Right lobe of liver (tissue), 4 donors: ENCODE measurements around the gene MLST8.

Source experiments
- CTCF ChIP-seq, 4 donors: fragments of 200-600 bp in 3 of 4; fragments of 450-650 bp in 1 of 4; IDR thresholded peaks; one replicate each; pipeline versions ENCODE4 v1.5.1 to v1.8.0; 2016 to 2022; ENCODE audit warnings: antibody characterized with exemption in 4 of 4, mild to moderate bottlenecking in 2 of 4
- POLR2A ChIP-seq: fragments of 450-650 bp; IDR thresholded peaks from one replicate; pipeline ENCODE4 v1.6.1; 2017; ENCODE audit warnings: antibody characterized with exemption, mild to moderate bottlenecking
- donor health status: DM: no; HTN: no; CAD: no.
- donor health status: DM: no; HTN: no; CAD: no.
- donor health status: DM: no; HTN: yes; CAD: no.

GRCh38 chr16:2167068-2167638 lies 38.1 kb upstream of the MLST8 start:
- TF ChIP-seq CTCF (IDR thresholded peaks at IDR 0.05) (no peak), POLR2A (no peak)
